Erythroblast (primary cell): Measurements from ENCODE around the gene MRM1.

Experiments
- GATA1 ChIP-seq: IDR thresholded peaks from 2 replicates; pipeline ENCODE4 v1.6.1; 2011; ENCODE audit warnings: low read depth, mild to moderate bottlenecking, control low read depth, low read length, moderate library complexity
- POLR2A ChIP-seq: IDR thresholded peaks from 2 replicates; pipeline ENCODE4 v1.6.1; 2011; ENCODE audit warnings: mild to moderate bottlenecking, low read length

DNA sequence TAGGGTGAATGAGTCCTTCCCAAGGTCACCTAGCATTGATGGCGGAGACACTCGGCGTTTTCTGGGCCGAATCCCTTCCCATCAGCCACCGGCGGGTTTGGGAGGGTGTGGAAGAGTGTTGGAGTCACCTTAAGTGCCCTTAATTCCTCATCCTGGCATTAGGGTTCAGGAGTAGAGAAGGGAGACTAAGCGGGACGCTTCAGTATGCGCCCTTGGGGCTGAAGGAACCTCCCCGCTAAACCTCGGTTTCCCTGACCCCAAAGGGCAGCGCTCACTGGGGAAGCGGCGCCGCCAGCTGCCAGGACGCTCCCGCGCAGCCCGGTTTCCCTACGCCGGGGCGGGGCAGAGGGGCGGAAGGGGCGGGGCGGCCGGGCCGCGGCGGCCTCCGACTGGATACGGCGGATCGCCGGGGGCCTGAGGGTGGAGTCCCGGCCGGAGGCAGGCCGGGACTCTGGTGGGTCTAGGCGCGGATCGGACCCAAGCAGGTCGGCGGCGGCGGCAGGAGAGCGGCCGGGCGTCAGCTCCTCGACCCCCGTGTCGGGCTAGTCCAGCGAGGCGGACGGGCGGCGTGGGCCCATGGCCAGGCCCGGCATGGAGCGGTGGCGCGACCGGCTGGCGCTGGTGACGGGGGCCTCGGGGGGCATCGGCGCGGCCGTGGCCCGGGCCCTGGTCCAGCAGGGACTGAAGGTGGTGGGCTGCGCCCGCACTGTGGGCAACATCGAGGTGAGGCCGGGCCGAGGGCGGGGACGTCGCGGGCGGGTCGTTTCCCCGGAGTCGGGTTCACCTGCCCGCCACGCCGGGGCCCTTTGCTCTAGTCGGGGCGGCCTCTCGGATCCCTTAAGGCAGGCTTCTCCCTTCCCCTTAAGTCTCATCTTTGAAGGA is 9.7 kb upstream of the MRM1 start, which contains the start of gene DHRS11:
- TF ChIP-seq POLR2A (no peak), GATA1 (no peak)
